ENCODE measurements around the gene MAS1L.

The MAS1L gene

GRCh38 chr6:29507319-29507718, 19.6 kb upstream of the MAS1L start (continued):
- TF ChIP-seq GFI1B (tag by site-specific recombination; IDR thresholded peaks at IDR 0.05): no peak
- no peak for TF ChIP-seq ZNF214 (tag by site-specific recombination; IDR thresholded peaks at IDR 0.05; ENCODE audit: borderline replicate concordance)
- no peak for TF ChIP-seq SALL2 (tag by site-specific recombination; IDR thresholded peaks at IDR 0.05; ENCODE audit: borderline replicate concordance)
- no peak for TF ChIP-seq ZNF23 (tag by site-specific recombination; IDR thresholded peaks at IDR 0.05; ENCODE audit: borderline replicate concordance)
- no peak for TF ChIP-seq ZNF18 (tag by site-specific recombination; IDR thresholded peaks at IDR 0.05)

GRCh38 chr6:29506446-29507067, 18.8 kb upstream of the MAS1L start:
- no peak for TF ChIP-seq ZNF48 (tag by site-specific recombination; IDR thresholded peaks at IDR 0.05)
- TF ChIP-seq ZNF596 (tag by site-specific recombination; IDR thresholded peaks at IDR 0.05): no peak
- CTCF ChIA-PET: interaction anchor here (1.2 kb wide), 1 partner anchor 80 kb away, joined by 3 read pairs; no protein-coding TSS in a partner anchor
- peaks cover 8% of the 10 kb centered on the region; the same call in 1 of the 2 replicates for H3K4me1 ChIP-seq (ENCODE audit: control insufficient read depth, insufficient read depth, low read length)
- POLR2A ChIA-PET: no interaction called here
- H3K27ac ChIP-seq (ENCODE audit: extremely low read depth, low read depth, low read length): no peak overlapping the region
- no peaks in the 10 kb centered on the region for H3K9me3 ChIP-seq (ENCODE audit: control insufficient read depth, insufficient read depth, low read depth, low read length)
- H3K4me3 ChIP-seq (ENCODE audit: low read depth, low read length): no peak overlapping the region
- no peaks in the 10 kb centered on the region for H3K36me3 ChIP-seq (ENCODE audit: control insufficient read depth in 2 of 2, insufficient read depth in 1 of 2, low read length in 2 of 2)

- ChIA-PET POLR2A (no interaction called here), CTCF (no interaction called here)
- H3K27ac ChIP-seq (ENCODE audit: extremely low read depth, low read depth, low read length): no peak overlapping the region
- no peak overlapping the region for H3K4me3 ChIP-seq (ENCODE audit: low read depth, low read length)
- TF ChIP-seq SCRT1 (tag by site-specific recombination; IDR thresholded peaks at IDR 0.05; ENCODE audit: borderline replicate concordance) (no peak), ZSCAN16 (tag by site-specific recombination; IDR thresholded peaks at IDR 0.05) (no peak), ZSCAN5A (tag by site-specific recombination; IDR thresholded peaks at IDR 0.05) (no peak), PRDM2 (tag by site-specific recombination; IDR thresholded peaks at IDR 0.05; ENCODE audit: borderline replicate concordance) (no peak), ZNF529 (tag by site-specific recombination; IDR thresholded peaks at IDR 0.05; ENCODE audit: insufficient replicate concordance) (no peak), ZNF266 (tag by site-specific recombination; IDR thresholded peaks at IDR 0.05; ENCODE audit: low read depth) (no peak), ZNF221 (tag by site-specific recombination; IDR thresholded peaks at IDR 0.05; ENCODE audit: borderline replicate concordance) (no peak)
- no peaks in the 10 kb centered on the region for H3K36me3 ChIP-seq (ENCODE audit: control insufficient read depth in 2 of 2, insufficient read depth in 1 of 2, low read length in 2 of 2)
- H3K9me3 ChIP-seq (ENCODE audit: control insufficient read depth, insufficient read depth, low read depth, low read length): no peaks in the 10 kb centered on the region
- H3K4me1 ChIP-seq (ENCODE audit: control insufficient read depth, insufficient read depth, low read length): peaks cover 8% of the 10 kb centered on the region; the same call in 1 of the 2 replicates
These were observed 18.1 kb upstream of the MAS1L start for GRCh38 chr6:29505808-29506207.
